Mesothelial cell of epicardium (in vitro differentiated cells): Measurements from ENCODE around the gene SSUH2. TPM values are rescaled to one million over a fixed set of nuclear protein-coding genes. Genes with fewer than 3 reads are reported as not detected.

Experiments
- DNase-seq, 2 experiments: peaks; one replicate each; pipeline ENCODE4 v3.0.0; 2021; ENCODE audit warnings: low spot score in 2 of 2; ENCODE audit not compliant: unreplicated experiment in 2 of 2
- H3K27ac Mint-ChIP-seq: 2 replicates; pipeline ENCODE4 v1.8.0; 2021; ENCODE audit warnings: mixed read lengths
- H3K27me3 Mint-ChIP-seq: 2 replicates; pipeline ENCODE4 v1.8.0; 2021; ENCODE audit warnings: low read depth, mixed read lengths
- H3K36me3 Mint-ChIP-seq: 2 replicates; pipeline ENCODE4 v1.8.0; 2021; ENCODE audit warnings: mixed read lengths
- H3K4me1 Mint-ChIP-seq: 2 replicates; pipeline ENCODE4 v1.8.0; 2021; ENCODE audit warnings: mixed read lengths
- H3K4me3 Mint-ChIP-seq: 2 replicates; pipeline ENCODE4 v1.8.0; 2021; ENCODE audit warnings: mild to moderate bottlenecking, moderate library complexity, mixed read lengths
- H3K9me3 Mint-ChIP-seq: 2 replicates; pipeline ENCODE4 v1.8.0; 2021; ENCODE audit warnings: mixed read lengths
- total RNA-seq: library from RNA; stranded (reverse); gene quantifications from 3 replicates; pipeline ENCODE4 v1.2.1, GENCODE V29; 2021
- TF ChIP-seq, protein P1 (sequence below): fragments of 200-600 bp; sonication (generic); IDR thresholded peaks from one replicate; pipeline ENCODE4 v1.5.0; 2021; ENCODE audit warnings: antibody characterized with exemption; ENCODE audit not compliant: unreplicated experiment

SSUH2 gene
- total RNA-seq, 1 donor from 2014 or later: 1.3 TPM

DNA sequence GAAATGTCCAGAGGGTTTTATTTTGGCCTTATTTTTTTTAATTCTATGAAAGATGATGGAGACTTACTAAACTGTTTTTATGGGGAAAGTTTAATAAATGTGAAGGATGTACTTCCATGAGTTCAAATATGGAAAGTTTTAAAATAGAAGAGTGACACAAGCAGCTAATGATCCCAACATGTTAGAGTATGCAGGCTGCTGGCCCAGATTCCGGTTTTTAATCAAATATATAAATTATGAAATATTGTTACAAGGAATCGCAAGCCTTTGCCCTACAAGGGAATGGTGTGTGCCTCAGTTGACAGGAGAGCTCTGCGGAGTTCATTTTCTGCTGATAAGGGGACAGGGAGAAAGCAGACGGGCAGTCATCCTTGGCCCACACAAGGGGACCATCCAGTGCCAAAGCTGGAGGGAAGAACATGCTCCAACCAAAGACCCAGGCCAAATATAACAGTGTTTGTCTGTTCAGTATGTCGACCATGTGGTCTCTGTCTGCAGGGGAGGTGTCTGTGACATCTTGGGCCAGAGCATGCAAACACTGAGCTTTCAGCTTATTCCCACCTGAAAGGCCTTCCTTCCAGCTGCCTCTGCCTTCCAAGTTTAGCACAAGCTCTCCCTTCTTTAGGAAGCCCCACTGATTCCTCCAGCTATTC is 69.8 kb downstream of the SSUH2 start:
- TF ChIP-seq, protein P1, sequence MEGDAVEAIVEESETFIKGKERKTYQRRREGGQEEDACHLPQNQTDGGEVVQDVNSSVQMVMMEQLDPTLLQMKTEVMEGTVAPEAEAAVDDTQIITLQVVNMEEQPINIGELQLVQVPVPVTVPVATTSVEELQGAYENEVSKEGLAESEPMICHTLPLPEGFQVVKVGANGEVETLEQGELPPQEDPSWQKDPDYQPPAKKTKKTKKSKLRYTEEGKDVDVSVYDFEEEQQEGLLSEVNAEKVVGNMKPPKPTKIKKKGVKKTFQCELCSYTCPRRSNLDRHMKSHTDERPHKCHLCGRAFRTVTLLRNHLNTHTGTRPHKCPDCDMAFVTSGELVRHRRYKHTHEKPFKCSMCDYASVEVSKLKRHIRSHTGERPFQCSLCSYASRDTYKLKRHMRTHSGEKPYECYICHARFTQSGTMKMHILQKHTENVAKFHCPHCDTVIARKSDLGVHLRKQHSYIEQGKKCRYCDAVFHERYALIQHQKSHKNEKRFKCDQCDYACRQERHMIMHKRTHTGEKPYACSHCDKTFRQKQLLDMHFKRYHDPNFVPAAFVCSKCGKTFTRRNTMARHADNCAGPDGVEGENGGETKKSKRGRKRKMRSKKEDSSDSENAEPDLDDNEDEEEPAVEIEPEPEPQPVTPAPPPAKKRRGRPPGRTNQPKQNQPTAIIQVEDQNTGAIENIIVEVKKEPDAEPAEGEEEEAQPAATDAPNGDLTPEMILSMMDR: no peak
- Mint-ChIP-seq H3K4me3 (no peak overlapping the region), H3K36me3 (peaks cover 16% of the 10 kb centered on the region), H3K27me3 (no peaks in the 10 kb centered on the region), H3K27ac (no peak overlapping the region), H3K9me3 (peaks cover 6% of the 10 kb centered on the region), H3K4me1 (no peaks in the 10 kb centered on the region)
- no peak for DNase-seq

DNA sequence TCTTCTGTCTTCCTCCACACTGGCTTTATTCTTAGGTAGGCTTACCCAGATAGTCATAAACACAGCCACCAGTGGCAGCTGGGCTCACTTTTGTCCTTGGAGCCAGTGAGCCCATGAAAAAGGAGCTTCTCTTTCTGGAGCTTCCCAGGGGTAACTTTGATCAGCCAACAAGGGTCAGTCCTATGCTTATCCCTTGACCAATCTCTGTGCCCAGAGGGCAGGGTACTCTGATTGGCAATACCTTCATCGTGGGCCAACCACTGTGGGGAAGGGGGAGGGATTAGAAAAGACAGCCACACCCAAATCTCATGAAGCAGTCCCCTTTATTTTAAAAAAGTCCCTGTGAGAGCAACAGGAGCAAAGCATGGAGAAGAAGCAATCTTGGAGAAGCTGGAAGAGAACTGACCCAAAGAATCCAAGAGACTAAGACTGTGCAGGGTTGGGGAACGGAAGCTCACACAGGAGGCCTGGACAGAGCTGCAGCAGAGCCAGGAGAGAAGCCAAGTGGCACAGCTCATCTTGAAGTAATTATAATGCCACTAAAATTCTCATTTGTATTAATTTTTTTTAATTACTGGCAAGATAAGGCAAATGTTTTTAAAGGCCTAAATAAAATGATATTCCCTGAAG is 70.4 kb downstream of the SSUH2 start:
- H3K36me3 Mint-ChIP-seq: peaks cover 17% of the 10 kb centered on the region
- H3K27ac Mint-ChIP-seq: no peak overlapping the region
- H3K9me3 Mint-ChIP-seq: peaks cover 6% of the 10 kb centered on the region
- H3K4me3 Mint-ChIP-seq: no peak overlapping the region
- H3K27me3 Mint-ChIP-seq: no peaks in the 10 kb centered on the region
- TF ChIP-seq, protein P1: no peak
- no peak for DNase-seq
- H3K4me1 Mint-ChIP-seq: no peaks in the 10 kb centered on the region

DNA sequence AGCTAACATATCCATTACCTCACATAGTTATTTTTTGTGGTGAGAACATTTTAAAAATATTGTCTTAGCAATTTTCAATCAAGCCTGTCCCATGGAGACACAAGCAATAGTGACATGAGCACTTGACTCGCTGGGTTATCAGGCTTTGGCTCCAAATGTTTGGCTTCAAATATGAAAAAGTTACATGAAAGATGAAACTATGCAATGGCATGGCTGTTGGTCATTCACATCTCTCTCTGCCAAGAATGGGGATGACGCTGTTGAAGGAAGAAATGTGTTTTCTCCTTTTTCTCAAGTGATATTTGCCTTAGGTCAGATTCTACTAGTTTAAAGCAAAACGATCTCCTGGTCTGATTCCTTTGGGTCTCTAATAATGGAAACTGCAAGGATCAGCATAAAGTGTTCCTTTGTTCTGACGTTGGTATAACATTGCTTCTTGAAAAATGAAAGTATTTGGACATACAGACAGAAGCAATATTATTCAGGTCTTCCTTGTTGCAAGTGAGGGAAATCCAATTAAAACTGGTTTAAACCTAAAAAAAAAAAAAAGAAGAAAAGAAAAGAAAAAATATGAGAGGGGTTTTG is 71.2 kb downstream of the SSUH2 start:
- peaks cover 21% of the 10 kb centered on the region for H3K36me3 Mint-ChIP-seq
- H3K27ac Mint-ChIP-seq: no peak overlapping the region
- H3K4me3 Mint-ChIP-seq: no peak overlapping the region
- peaks cover 3% of the 10 kb centered on the region for H3K9me3 Mint-ChIP-seq
- no peaks in the 10 kb centered on the region for H3K4me1 Mint-ChIP-seq
- DNase-seq: no peak
- TF ChIP-seq, protein P1: no peak
- H3K27me3 Mint-ChIP-seq: no peaks in the 10 kb centered on the region

DNA sequence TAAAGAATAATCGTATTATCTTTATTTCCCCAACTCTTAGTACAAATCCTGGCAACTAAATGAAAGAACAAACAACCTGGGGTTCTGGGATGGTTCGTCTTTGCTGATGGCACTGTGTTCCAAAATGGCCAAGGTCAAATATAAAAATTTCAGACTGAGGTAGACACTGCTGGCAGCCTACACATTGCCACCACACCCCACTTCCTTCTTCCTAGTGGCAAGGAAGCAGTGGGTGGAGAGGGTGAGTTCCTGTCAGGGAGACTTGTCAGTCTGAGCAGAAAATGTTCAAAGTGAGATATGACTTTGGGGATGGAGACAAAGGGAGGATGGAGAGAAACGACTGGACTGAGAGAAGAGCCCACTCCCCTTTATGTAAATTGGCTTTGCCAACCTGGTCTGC is 73.3 kb downstream of the SSUH2 start:
- H3K27me3 Mint-ChIP-seq: no peaks in the 10 kb centered on the region
- H3K4me3 Mint-ChIP-seq: no peak overlapping the region
- no peak overlapping the region for H3K27ac Mint-ChIP-seq
- no peak for DNase-seq
- H3K9me3 Mint-ChIP-seq: no peaks in the 10 kb centered on the region
- TF ChIP-seq, protein P1: no peak
- H3K36me3 Mint-ChIP-seq: peaks cover 28% of the 10 kb centered on the region
- H3K4me1 Mint-ChIP-seq: no peaks in the 10 kb centered on the region

Other genes with a start within 250 kb of the SSUH2 start
- gene LMCD1, start 143.0 kb downstream of the SSUH2 start, total RNA-seq: 20.8 to 24.2 TPM (median 22.4 TPM) in 3 replicates
- not detected in 3 replicates for gene CAV3, start 89.0 kb upstream of the SSUH2 start, total RNA-seq
- gene OXTR, start 124.8 kb upstream of the SSUH2 start, total RNA-seq: 12.7 to 13.5 TPM (median 12.9 TPM) in 3 replicates